CD4-positive, alpha-beta T cell treated with Interleukin-1 beta for 1 hour (primary cell): Measurements from ENCODE around the gene RMND5B.
"Not testable (repeated sequence)": the region's sequence is repeated elsewhere in the genome, so short reads cannot be mapped to it uniquely, and the experiment has no call there.

ENCODE experiments used
- DNase-seq, 2 donors: peaks; one replicate each; pipeline ENCODE4 v3.0.0-alpha.2; 2020 to 2022

RMND5B gene

DNA sequence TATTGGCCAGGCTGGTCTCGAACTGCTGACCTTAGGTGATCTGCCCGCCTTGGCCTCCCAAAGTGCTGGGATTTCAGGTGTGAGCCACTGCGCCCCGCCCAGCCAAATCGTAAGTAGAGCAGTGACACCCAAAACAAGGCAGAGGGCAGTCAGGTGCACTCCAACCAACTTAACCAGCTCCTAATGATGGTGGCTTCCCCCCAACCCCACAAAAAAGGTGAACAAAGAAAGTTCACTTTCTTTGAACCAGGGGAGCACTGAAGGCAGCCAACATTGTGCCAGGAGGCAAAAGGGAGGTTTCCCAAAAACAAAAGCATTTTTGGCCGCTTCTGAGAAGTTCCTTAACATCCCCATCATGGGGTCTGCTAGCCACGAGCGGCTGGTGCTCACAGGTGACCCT lies 46.8 kb downstream of the RMND5B start:
- no peak for DNase-seq

DNA sequence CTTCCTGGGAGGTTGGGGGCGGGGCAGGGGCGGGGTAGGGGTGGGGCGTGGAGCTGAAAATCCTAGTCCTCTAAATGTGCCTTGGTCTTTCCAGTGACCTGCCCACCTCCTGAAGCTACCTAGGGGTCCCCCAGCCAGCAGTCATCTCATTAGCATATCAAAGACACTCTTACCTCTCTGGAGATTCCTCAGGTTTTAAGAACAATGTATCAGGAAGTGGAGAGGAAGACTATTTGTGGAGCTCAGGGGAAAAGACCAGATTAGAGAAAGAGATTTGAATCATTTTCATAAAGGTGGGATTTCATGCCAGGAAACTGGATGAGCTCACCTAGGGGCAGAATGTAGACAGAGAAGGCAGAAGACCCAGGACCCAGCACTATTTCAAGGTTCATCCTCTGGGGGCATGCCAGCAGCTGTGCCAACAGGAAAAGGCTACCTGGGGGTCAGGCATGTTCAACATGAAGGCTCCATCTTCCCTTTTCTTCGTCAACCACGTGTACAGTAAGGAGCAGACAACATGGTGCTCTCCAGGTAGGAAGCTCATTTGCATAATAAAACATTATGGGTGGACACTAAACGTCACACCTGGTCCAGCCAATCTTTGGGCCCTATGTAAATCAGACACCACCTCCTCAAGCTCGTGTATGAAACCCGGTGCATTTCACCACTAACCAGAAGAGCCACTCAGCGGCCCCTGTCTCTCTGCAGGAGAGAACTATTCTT lies 49.5 kb downstream of the RMND5B start:
- DNase-seq, result no peak

DNA sequence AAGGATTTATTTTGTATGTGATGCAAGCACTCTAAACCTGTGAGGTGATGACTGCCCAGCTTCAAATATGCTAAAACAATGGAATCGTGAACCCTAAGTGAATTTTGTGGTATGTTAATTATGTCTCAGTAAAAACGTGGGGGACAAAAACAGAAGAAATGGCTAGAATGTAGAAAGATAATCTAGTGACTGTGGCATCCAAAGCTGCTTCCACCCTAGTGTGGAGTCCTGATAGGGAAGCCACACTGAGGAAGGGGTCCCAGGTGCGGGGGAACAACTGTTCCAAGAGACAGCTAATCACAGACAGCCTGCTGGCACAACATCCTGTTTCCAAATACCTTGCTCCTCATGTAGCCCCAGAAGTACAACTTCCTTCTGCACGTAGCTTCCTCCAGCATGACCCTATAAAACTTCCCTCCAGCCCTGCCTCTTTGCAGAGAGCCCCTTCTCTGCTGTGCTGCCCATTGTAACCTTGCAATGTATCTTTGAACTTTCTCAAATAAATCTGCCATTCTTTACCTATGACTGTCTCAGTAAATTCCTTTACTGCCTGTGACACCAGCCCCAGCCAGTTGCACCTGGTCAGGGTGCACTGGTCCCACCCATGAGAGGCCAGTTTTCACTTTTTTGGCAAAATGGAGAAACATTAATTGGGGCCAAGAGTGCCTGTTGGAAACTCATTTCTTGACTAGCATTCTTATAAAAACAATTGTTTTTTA lies 51.5 kb downstream of the RMND5B start:
- DNase-seq, result no peak

DNA sequence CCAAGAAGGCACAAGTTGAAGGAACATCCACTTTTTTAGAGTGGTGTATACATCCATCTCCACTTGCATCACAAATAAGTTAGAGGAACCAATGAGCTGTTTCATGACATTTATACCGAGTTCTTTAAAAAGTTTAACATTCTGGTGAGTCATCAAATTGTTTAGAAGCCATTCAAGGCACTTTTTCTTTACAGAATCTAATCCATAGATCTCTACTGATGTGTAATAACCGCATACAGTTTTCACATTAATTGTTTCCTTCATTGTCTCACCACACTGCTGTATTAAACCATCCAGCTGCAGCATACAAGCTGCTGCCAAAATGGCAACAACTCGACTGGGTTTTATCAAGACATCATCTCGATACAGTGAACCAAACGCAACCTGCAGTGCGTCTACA lies 55.6 kb downstream of the RMND5B start:
- DNase-seq, result no peak

DNA sequence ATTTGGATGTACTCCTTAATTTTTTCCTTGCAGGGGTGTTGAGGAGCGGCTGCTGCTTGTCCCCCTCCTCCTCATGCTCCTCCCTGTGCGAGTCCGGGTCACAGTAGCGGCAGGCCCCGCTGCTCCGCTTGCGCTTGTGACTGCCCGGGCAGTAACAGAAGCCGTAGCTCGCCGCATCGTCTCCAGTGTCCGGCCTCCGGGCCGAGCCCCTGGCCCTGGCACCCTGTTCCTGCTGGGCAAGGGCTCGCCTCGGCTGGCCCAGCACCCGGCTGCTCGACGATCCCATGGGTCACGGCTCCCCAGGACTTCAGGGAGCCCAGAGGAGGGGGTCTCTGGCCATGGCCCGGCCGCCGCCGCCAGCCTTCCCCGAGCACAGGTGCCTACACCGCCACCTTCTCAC lies 56.2 kb downstream of the RMND5B start, which contains the start of gene GMCL2:
Gene GMCL2 (minus strand): TSS at position 358 of the 400 bp plus-strand sequence. CDS start 72 bp downstream, at position 286.
- DNase-seq, result no peak

DNA sequence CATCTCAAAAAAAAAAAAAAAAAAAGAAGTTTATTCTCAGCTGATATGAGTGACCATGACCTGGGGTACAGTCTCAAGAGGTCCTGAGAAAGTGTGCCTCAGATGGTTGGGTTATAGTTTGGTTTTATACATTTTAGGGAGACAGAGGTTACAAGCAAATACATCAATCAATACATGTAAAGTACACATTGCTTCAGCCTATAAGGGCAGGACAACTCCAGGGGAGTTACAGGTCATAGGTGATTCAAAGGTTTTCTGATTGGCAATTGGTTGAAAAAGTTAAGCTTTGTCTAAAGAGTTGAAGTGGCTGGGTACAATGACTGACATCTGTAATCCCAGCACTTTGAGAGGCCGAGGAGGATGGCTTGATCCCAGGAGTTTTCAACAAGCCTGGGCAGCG lies 58.6 kb downstream of the RMND5B start:
- DNase-seq, result no peak

DNA sequence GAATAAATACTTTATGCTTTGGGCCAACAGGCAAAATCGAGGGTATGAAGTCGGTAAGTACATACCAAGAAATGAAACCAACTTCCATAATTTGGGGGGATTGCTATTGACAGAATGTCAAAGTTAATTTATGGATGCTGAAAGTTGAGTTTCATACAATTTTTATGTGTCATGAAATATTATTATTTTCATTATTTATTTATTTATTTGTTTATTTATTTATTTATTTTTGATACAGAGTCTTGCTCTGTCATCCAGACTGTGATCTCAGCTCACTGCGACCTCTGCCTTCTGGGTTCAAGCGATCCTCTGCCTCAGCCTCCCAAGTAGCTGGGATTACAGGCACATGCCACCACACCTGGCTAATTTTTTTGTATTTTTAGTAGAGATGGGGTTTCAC lies 60.8 kb downstream of the RMND5B start:
- no peak for DNase-seq

DNA sequence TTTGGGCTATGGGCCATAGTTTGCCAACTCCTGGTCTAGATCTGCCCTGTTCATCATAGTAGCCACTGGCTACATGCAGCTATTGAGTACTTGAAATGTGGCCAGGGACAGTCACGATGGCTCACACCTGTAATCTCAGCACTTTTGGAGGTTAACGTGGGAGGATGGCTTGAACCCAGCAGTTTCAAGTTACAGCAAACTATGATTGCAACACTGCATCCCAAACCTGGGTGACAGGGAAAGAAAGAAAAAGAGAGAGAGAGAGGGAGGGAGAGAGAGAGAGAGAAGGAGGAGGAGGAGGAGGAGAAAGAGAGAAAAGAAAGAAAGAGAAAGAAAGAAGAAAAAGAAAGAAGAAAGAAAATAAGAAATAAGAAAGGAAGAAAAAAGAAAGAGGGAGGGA lies 61.4 kb downstream of the RMND5B start:
- no peak for DNase-seq

DNA sequence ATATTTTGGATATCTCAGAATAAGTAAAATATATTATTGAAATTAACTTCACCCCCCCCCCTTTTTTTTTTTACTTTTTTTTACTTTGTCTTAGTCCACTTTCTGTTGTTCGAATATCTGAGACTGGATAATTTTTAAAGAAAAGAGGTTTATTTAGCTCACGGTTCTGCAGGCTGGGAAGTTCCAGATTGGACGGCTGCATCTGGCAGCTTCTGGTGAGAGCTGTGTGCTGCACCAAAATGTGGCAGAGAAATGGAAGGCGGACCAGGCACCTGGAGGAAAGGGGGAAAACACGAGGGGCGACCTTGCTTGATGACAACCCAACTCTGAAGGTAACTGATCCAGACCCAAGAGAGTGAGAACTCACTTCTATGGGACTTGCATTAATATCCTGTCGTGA lies 62.0 kb downstream of the RMND5B start:
- DNase-seq, result no peak

DNA sequence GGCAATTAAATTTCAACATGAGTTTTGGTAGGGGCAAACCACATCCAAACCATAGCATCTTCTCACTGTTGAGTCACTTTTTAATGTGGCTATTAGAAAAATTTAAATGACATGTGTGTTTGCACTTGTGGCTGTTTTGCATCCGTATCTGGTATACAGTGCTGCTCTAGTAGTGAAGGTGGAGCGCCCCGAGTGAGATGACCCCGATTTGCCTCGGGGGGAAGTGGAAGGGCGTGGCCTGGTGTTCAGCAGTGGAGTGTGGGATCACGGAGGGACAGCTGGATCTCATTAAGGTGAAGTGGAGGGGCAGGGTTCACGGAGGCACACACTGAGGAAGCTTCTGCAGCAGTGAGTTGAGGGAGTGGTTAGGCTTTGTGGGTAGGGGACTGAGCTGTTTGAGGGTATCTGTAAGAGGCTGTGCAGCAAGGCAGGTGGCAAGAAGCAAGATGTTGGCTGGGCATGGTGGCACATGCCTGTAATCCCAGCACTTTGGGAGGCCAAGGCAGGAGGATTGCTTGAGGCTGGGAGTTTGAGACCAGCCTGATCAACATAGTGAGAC lies 62.5 kb downstream of the RMND5B start:
- no peak for DNase-seq

DNA sequence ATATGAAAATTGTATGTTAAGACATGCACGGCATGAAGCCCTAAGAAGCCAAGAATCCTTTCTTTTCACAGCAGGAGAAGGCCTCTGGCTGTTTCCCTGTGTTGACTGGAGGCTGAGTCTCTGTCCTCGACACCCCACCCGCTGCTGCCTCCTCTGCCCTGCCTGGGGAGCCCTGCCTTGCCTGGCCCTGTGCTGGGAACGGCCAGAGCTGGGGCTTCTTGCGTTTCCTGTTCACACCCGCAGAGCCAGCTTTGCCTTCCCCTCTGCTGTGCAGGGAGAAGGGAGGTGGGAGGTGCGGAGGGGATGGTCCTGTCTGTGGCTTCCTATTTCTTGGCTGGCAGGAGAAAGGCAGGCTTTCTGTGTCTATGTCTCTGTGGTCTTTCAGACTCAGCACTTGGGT lies 63.2 kb downstream of the RMND5B start:
- no peak for DNase-seq

DNA sequence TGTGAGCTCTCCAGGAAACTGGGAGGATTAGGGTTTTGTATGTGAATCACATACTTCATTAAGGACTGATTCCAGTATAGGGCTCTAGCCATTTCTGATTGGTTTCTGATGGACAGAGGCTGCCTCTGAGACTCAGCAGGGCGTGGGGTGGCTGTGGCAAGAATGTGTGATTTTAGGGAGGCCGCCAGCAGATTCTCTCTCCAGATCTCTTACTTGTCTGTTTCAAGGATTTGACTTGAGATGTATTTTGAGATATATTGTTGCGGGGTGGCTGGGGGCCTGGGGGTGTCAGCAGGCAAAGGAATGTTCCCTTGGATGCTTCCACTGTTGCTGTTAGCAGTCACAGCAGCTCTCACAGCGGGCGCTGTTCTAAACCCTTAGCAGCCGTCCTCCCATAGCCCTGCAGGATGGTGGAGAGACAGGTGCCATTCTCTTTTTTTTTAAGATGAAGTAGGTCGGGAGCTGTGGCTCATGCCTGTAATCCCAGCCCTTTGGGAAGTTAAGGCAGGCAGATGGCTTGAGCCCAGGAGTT lies 65.5 kb downstream of the RMND5B start:
- no peak for DNase-seq

DNA sequence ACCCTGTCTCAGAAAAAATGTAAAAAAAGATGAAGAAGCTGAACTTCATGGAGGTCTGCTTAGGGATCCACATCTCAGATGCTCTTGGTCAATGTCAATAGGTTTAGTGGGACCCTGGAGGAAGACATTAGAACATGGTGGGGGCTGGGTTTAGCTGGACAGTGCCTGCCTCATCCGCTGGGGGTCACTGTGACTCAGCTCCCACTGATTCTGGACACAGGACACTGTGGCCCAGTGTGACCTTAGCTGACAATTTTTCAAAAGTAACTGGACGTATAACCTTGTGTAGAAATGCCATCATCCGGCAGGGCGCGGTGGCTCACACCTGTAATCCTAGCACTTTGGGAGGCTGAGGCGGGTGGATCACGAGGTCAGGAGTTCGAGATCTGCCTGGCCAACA lies 66.2 kb downstream of the RMND5B start:
- DNase-seq, result no peak

DNA sequence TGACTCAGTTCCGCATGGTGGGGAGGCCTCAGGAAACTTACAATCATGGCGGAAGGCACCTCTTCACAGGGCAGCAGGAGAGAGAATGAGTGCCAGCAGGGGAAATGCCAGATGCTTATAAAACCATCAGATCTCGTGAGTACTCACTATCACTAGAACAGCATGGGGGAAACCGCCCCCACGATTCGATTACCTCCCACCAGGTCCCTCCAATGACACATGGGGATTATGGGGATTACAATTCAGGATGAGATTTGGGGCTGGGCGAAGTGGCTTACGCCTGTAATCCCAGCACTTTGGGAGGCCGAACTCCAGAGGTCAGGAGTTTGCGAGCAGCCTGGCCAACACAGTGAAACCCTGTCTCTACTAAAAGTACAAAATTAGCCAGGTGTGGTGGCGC lies 67.3 kb downstream of the RMND5B start:
- not testable (repeated sequence) for DNase-seq

DNA sequence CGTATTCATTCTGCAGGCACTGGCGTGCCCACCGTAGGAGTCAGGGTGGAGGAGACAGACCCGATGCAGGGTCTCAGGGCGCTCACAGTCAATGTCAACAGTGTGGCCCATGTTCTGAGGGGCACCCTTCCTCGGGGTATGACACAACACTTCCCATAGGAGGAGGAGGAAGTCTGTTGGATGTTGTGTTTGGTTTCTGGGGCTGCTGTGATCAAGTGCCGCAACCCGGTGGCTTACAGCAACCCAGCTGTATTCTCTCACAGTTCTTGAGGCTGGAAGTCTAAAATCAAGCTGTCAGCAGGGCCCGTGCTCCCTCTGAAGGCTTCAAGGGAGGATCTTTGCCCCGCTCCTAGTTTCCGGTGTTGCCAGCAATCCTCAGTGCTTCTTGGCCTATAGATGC lies 67.9 kb downstream of the RMND5B start:
- DNase-seq, result no peak

DNA sequence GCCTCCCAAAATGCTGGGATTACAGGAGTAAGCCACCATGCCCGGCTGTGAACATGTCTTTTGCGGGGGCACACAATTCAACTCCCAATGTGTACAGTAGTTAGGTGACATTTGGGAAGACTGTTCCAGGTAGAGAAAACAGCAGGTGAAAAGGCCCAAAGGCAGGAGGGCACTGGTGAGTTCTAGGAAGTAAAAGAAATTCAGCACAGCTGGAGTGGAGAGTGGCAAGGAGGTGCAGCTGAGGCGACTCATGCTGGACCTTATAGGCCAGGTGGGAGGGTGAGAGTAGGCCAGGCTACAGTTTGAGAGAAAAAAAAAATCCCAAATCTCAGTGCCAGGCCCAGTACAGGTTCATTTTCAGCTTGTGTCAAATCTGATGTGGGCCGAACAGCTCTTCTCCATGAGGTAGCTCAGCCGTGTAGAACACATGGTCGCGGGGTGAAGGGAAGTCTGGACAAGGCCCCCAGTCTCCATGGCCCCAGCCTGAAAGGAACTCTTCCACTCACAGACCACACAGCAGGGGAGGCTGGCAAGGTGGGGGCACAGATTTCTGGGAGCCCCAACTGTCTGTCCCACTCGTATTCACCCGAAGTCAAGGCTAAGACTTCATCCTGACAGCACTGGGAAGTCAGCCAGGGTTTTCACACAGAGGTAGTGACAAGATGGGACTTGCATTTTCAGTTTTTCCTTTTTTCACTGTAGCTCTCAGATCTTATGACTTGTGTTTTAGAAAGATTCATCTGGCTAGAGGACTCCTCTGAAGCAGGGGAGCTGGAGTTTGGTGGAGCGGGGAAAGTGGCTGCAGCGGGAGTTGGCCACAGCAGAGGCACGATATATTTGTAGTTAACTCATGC lies 69.0 kb downstream of the RMND5B start:
- DNase-seq, result no peak
